Panc1 (cell line): ENCODE results near the gene RAB7A. TPM values are rescaled to one million over a fixed set of nuclear protein-coding genes. Genes with fewer than 3 reads are reported as not detected.

Experiments
- ATAC-seq: fragments of 200-7000 bp; cut with Tn5 transposase; 2 replicates; pipeline ENCODE4 v1.9.1; 2020; ENCODE audit warnings: mild to moderate bottlenecking, moderate library complexity
- BruUV-seq: library from RNA; stranded (reverse); fragments of 400-500 nt; replicated peaks from 2 replicates; lab custom pipeline; 2021; lab: Mats Ljungman, UMichigan
- CTCF ChIA-PET: fragments of 300-600 bp; sonication (Branson Sonifier 250); formaldehyde crosslinking; loops from one replicate; lab custom pipeline; 2022; ENCODE audit warnings: antibody characterized with exemption; lab: Charles Lee
- POLR2A ChIA-PET: fragments of 300-600 bp; sonication (Branson Sonifier 250); formaldehyde crosslinking; loops from one replicate; lab custom pipeline; 2022; ENCODE audit warnings: antibody characterized with exemption; lab: Charles Lee
- DNase-seq: peaks from one replicate; pipeline ENCODE4 v3.0.0-alpha.2; 2010; ENCODE audit warnings: low read depth, low spot score
- H3K27ac ChIP-seq: 2 replicates; pipeline ENCODE4 v1.5.1; 2011; ENCODE audit warnings: mild to moderate bottlenecking, low read length, inconsistent platforms
- H3K27me3 ChIP-seq: fragments of 200-500 bp; sonication (Bioruptor generic); 2 replicates; pipeline ENCODE4 v1.6.0; 2014; ENCODE audit warnings: low read length, inconsistent platforms; ENCODE audit not compliant: control insufficient read depth, insufficient read depth
- H3K36me3 ChIP-seq: fragments of 200-500 bp; sonication (Bioruptor generic); 2 replicates; pipeline ENCODE4 v1.5.1; 2014; ENCODE audit warnings: inconsistent platforms, mild to moderate bottlenecking, low read length, moderate library complexity; ENCODE audit not compliant: control insufficient read depth, insufficient read depth
- H3K4me1 ChIP-seq: 2 replicates; pipeline ENCODE4 v1.5.1; 2011; ENCODE audit warnings: inconsistent platforms, mild to moderate bottlenecking, low read length, moderate library complexity; ENCODE audit not compliant: control insufficient read depth, insufficient read depth
- H3K4me3 ChIP-seq, 2 experiments: 2 replicates each; pipeline ENCODE4 v1.5.1; 2011 to 2012; ENCODE audit warnings: low read depth in 2 of 2, low read length in 2 of 2, mild to moderate bottlenecking in 2 of 2, inconsistent platforms in 1 of 2, moderate library complexity in 1 of 2
- H3K9me3 ChIP-seq: fragments of 200-500 bp; sonication (Bioruptor generic); 2 replicates; pipeline ENCODE4 v1.5.1; 2014; ENCODE audit warnings: low read depth, mild to moderate bottlenecking, inconsistent platforms, low read length, moderate library complexity; ENCODE audit not compliant: control insufficient read depth, insufficient read depth
- CTCF ChIP-seq: fragments of 450-650 bp; IDR thresholded peaks from 2 replicates; pipeline ENCODE4 v1.5.1; 2017; ENCODE audit warnings: mild to moderate bottlenecking
- POLR2AphosphoS5 ChIP-seq: IDR thresholded peaks from 2 replicates; pipeline ENCODE4 v1.6.1; 2012; ENCODE audit warnings: mild to moderate bottlenecking, low read depth, low read length, moderate library complexity
- REST ChIP-seq, 2 experiments: IDR thresholded peaks; 2 replicates each; pipeline ENCODE4 v1.6.1; 2011 to 2012; ENCODE audit warnings: low read depth in 2 of 2, control low read depth in 1 of 2, low read length in 1 of 2, mild to moderate bottlenecking in 1 of 2, moderate library complexity in 1 of 2; ENCODE audit not compliant: insufficient read depth in 1 of 2
- SIN3A ChIP-seq: IDR thresholded peaks from 2 replicates; pipeline ENCODE4 v1.6.1; 2012; ENCODE audit warnings: low read depth, mild to moderate bottlenecking, low read length, moderate library complexity, borderline replicate concordance; ENCODE audit not compliant: insufficient read depth
- TCF7L2 ChIP-seq: IDR thresholded peaks from 2 replicates; pipeline ENCODE4 v1.6.1; 2011; ENCODE audit warnings: mild to moderate bottlenecking, low read depth, low read length, inconsistent platforms
- in situ Hi-C: cut with HindIII; loops from 2 replicates; pipeline ENCODE4 v1.10.0; 2016; ENCODE audit warnings: low sequenced_read_pairs, low pct_unique_long_range_greater_than_20kb
- intact Hi-C: fragments of 100-400 bp; cut with micrococcal nuclease; formaldehyde crosslinking; loops from one replicate; pipeline ENCODE4 v1.10.0; 2022; ENCODE audit not compliant: unreplicated experiment
- total RNA-seq: library from RNA; stranded (reverse); gene quantifications from one replicate; pipeline ENCODE4 v1.2.1, GENCODE V29; 2021; ENCODE audit not compliant: unreplicated experiment

RAB7A gene
- total RNA-seq, 1 experiment from 2014 or later, result 386 TPM

- Histone ChIP-seq H3K9me3 (no peaks in the 10 kb centered on the region), H3K4me3 (peak overlapping the region; percentile 47 to 60), H3K4me1 (peaks cover 13% of the 10 kb centered on the region), H3K27me3 (no peaks in the 10 kb centered on the region), H3K27ac (peak overlapping the region; percentile 96), H3K36me3 (no peaks in the 10 kb centered on the region)
- in situ Hi-C loops, result no loop called here
- POLR2A ChIA-PET, result interaction anchor here (0.6 to 1.0 kb wide), 5 partner anchors 27 to 114 kb away, joined by 3 to 5 read pairs (median 3); partner anchors contain the start of gene RAB7A
- DNase-seq (peak; percentile 92), ATAC-seq (peak; percentile 99)
- TF ChIP-seq TCF7L2 (peak; percentile 79), POLR2AphosphoS5 (peak; percentile 94), REST (IDR thresholded peaks at IDR 0.05; ENCODE audit: insufficient read depth in 1 of 2, low read depth in 2 of 2, low read length in 1 of 2) (peak in 1 of 2 experiments; percentile 68; a peak in 2 of 4 replicates), CTCF (no peak), SIN3A (no peak)
- intact Hi-C loops, result loop anchor here (5.0 kb wide), 2 partner anchors 112 to 242 kb away; no protein-coding TSS in a partner anchor
- CTCF ChIA-PET, result interaction anchor here (0.6 to 1.4 kb wide), 16 partner anchors 8 to 177 kb away, joined by 3 to 13 read pairs (median 3); no protein-coding TSS in a partner anchor
- BruUV-seq, result no TSS peak
Measured at GRCh38 chr3:128680603-128681368, 45.2 kb upstream of the RAB7A start.

- ChIA-PET POLR2A (no interaction called here), CTCF (interaction anchor here (0.7 to 1.4 kb wide), 4 partner anchors 9 to 177 kb away, joined by 3 to 4 read pairs (median 3); no protein-coding TSS in a partner anchor)
- H3K9me3 ChIP-seq, result no peaks in the 10 kb centered on the region
- in situ Hi-C loops (no loop called here), intact Hi-C loops (loop anchor here (5.0 kb wide), 2 partner anchors 111 to 241 kb away; no protein-coding TSS in a partner anchor)
- peak overlapping the region; percentile 96 for H3K27ac ChIP-seq
- TF ChIP-seq CTCF (no peak), SIN3A (no peak), POLR2AphosphoS5 (no peak), REST (IDR thresholded peaks at IDR 0.05; ENCODE audit: insufficient read depth in 1 of 2, low read depth in 2 of 2, low read length in 1 of 2) (no peak; a peak in 1 of 4 replicates), TCF7L2 (no peak)
- no peaks in the 10 kb centered on the region for H3K27me3 ChIP-seq
- H3K4me3 ChIP-seq, result peak overlapping the region; percentile 47 to 60
- no peak for DNase-seq
- ATAC-seq, result no peak
- BruUV-seq, result no TSS peak
- H3K4me1 ChIP-seq, result peaks cover 13% of the 10 kb centered on the region
- H3K36me3 ChIP-seq, result no peaks in the 10 kb centered on the region
Measured at GRCh38 chr3:128681369-128681829, 44.6 kb upstream of the RAB7A start.
